ENCODE results near the gene LCT. TPM values are rescaled to one million over a fixed set of nuclear protein-coding genes. Genes with fewer than 3 reads are reported as not detected.
"Not testable (repeated sequence)": the region's sequence is repeated elsewhere in the genome, so short reads cannot be mapped to it uniquely, and the experiment has no call there.

The LCT gene
- total RNA-seq: 0.19 TPM in 1 of 2 replicates, not detected in the other
- long read RNA-seq: 0 reads

GRCh38 chr2:135836596-135837270 is at the start of gene LCT:
LCT (minus strand) TSS chr2:135837184; CDS start chr2:135837169, 15 bp downstream.
- TF ChIP-seq CTCF (IDR thresholded peaks at IDR 0.05; ENCODE audit: unreplicated experiment): no peak
- DNase-seq (ENCODE audit: low spot score, unreplicated experiment): no peak
- Mint-ChIP-seq H3K4me1 (ENCODE audit: low read depth) (no peaks in the 10 kb centered on the region), H3K4me3 (ENCODE audit: low read depth) (no peak within 1 kb of the TSS), H3K9me3 (ENCODE audit: low read depth) (no peaks in the 10 kb centered on the region), H3K36me3 (ENCODE audit: insufficient read depth) (peaks cover 10% of the 10 kb centered on the region), H3K27ac (no peak within 1 kb of the TSS), H3K27me3 (no peaks in the 10 kb centered on the region)

- peaks cover 3% of the 10 kb centered on the region for H3K27me3 Mint-ChIP-seq
- DNase-seq (ENCODE audit: low spot score, unreplicated experiment): no peak
- no peak overlapping the region for H3K27ac Mint-ChIP-seq
- no peaks in the 10 kb centered on the region for H3K36me3 Mint-ChIP-seq (ENCODE audit: insufficient read depth)
- no peaks in the 10 kb centered on the region for H3K4me1 Mint-ChIP-seq (ENCODE audit: low read depth)
- TF ChIP-seq CTCF (IDR thresholded peaks at IDR 0.05; ENCODE audit: unreplicated experiment): no peak
- no peak overlapping the region for H3K4me3 Mint-ChIP-seq (ENCODE audit: low read depth)
- H3K9me3 Mint-ChIP-seq (ENCODE audit: low read depth): peaks cover 7% of the 10 kb centered on the region
These were observed 48.7 kb upstream of the LCT start for GRCh38 chr2:135885709-135886108.

GRCh38 chr2:135882415-135882814 is 45.4 kb upstream of the LCT start:
- peaks cover 8% of the 10 kb centered on the region for H3K9me3 Mint-ChIP-seq (ENCODE audit: low read depth)
- DNase-seq (ENCODE audit: low spot score, unreplicated experiment): no peak
- H3K27me3 Mint-ChIP-seq: peaks cover 8% of the 10 kb centered on the region
- H3K27ac Mint-ChIP-seq: no peak overlapping the region
- no peak for TF ChIP-seq CTCF (IDR thresholded peaks at IDR 0.05; ENCODE audit: unreplicated experiment)
- no peak overlapping the region for H3K4me3 Mint-ChIP-seq (ENCODE audit: low read depth)
- no peaks in the 10 kb centered on the region for H3K36me3 Mint-ChIP-seq (ENCODE audit: insufficient read depth)
- H3K4me1 Mint-ChIP-seq (ENCODE audit: low read depth): no peaks in the 10 kb centered on the region

GRCh38 chr2:135876770-135877169 is 39.8 kb upstream of the LCT start:
- peaks cover 11% of the 10 kb centered on the region for H3K9me3 Mint-ChIP-seq (ENCODE audit: low read depth)
- peak overlapping the region; percentile 89 for H3K4me3 Mint-ChIP-seq (ENCODE audit: low read depth)
- not testable (repeated sequence) for H3K36me3 Mint-ChIP-seq (ENCODE audit: insufficient read depth); H3K27me3 Mint-ChIP-seq; DNase-seq (ENCODE audit: low spot score, unreplicated experiment)
- peak overlapping the region; percentile 91 for H3K27ac Mint-ChIP-seq
- peaks cover 20% of the 10 kb centered on the region for H3K4me1 Mint-ChIP-seq (ENCODE audit: low read depth)

- peak; percentile 25 for TF ChIP-seq CTCF (IDR thresholded peaks at IDR 0.05; ENCODE audit: unreplicated experiment)
- DNase-seq (ENCODE audit: low spot score, unreplicated experiment): peak; percentile 93
- peaks cover 2% of the 10 kb centered on the region for H3K36me3 Mint-ChIP-seq (ENCODE audit: insufficient read depth)
These were observed 39.2 kb upstream of the LCT start, which contains the start of gene MCM6 for GRCh38 chr2:135876066-135876711. MCM6 (minus strand) TSS chr2:135876443; CDS start chr2:135876365, 78 bp downstream.

More at GRCh38 chr2:135876066-135876711, 39.2 kb upstream of the LCT start, which contains the start of gene MCM6:
- Mint-ChIP-seq H3K4me1 (ENCODE audit: low read depth) (peaks cover 20% of the 10 kb centered on the region), H3K27me3 (peaks cover 5% of the 10 kb centered on the region), H3K4me3 (ENCODE audit: low read depth) (peak within 1 kb of the TSS; percentile 89), H3K9me3 (ENCODE audit: low read depth) (peaks cover 11% of the 10 kb centered on the region), H3K27ac (peak within 1 kb of the TSS; percentile 93)
